Ishikawa (cell line): ENCODE data around the gene BARD1.

Experiments used
- CEBPB ChIP-seq: IDR thresholded peaks from 2 replicates; pipeline ENCODE4 v1.6.1; 2012
- CREB1 ChIP-seq: IDR thresholded peaks from 2 replicates; pipeline ENCODE4 v1.6.1; 2012; ENCODE audit warnings: low read depth
- EGR1 ChIP-seq: IDR thresholded peaks from 2 replicates; pipeline ENCODE4 v1.6.1; 2012
- EP300 ChIP-seq: IDR thresholded peaks from 2 replicates; pipeline ENCODE4 v1.6.1; 2012; ENCODE audit warnings: borderline replicate concordance
- FOXM1 ChIP-seq: IDR thresholded peaks from 2 replicates; pipeline ENCODE4 v1.6.1; 2012; ENCODE audit warnings: low read depth, borderline replicate concordance
- MAX ChIP-seq: IDR thresholded peaks from 2 replicates; pipeline ENCODE4 v1.6.1; 2012
- NFIC ChIP-seq: IDR thresholded peaks from 2 replicates; pipeline ENCODE4 v1.6.1; 2012
- RAD21 ChIP-seq: IDR thresholded peaks from 2 replicates; pipeline ENCODE4 v1.6.1; 2012; ENCODE audit warnings: low read depth
- REST ChIP-seq: IDR thresholded peaks from 2 replicates; pipeline ENCODE4 v1.6.1; 2012; ENCODE audit warnings: low read depth, mild to moderate bottlenecking
- TAF1 ChIP-seq: IDR thresholded peaks from 2 replicates; pipeline ENCODE4 v1.6.1; 2012; ENCODE audit warnings: low read depth, mild to moderate bottlenecking
- TCF12 ChIP-seq: IDR thresholded peaks from 2 replicates; pipeline ENCODE4 v1.6.1; 2012; ENCODE audit warnings: low read depth
- TEAD4 ChIP-seq: IDR thresholded peaks from 2 replicates; pipeline ENCODE4 v1.6.1; 2012
- USF1 ChIP-seq: IDR thresholded peaks from 2 replicates; pipeline ENCODE4 v1.6.1; 2012
- YY1 ChIP-seq: IDR thresholded peaks from 2 replicates; pipeline ENCODE4 v1.6.1; 2012; ENCODE audit warnings: low read depth
- ZBTB7A ChIP-seq: IDR thresholded peaks from 2 replicates; pipeline ENCODE4 v1.6.1; 2012; ENCODE audit warnings: low read depth

Gene BARD1

GRCh38 chr2:214810671-214811070, 1.2 kb upstream of the BARD1 start:
- TF ChIP-seq ZBTB7A, result no peak
- no peak for TF ChIP-seq MAX
- TF ChIP-seq REST, result no peak
- no peak for TF ChIP-seq RAD21
- no peak for TF ChIP-seq CREB1
- no peak for TF ChIP-seq NFIC
- TF ChIP-seq CEBPB, result no peak
- TF ChIP-seq YY1, result no peak
- no peak for TF ChIP-seq EGR1

- TF ChIP-seq TEAD4, result no peak
- peak; percentile 93 for TF ChIP-seq MAX
Observed at GRCh38 chr2:214809751-214810564, 475 bp upstream of the BARD1 start.

- TF ChIP-seq EP300 (no peak), RAD21 (no peak), EGR1 (no peak), TEAD4 (0 out of 2 replicates have a peak, but pooled peaks have one; percentile 10), MAX (peak; percentile 18; the same call in 1 of the 2 replicates), YY1 (no peak), CEBPB (no peak), CREB1 (no peak)
Observed at GRCh38 chr2:214807653-214808052, 1.8 kb downstream of the BARD1 start.

- TF ChIP-seq YY1 (no peak), ZBTB7A (no peak), CREB1 (no peak)
Observed at GRCh38 chr2:214801768-214802397, 7.6 kb downstream of the BARD1 start.

GRCh38 chr2:214801068-214801467, 8.4 kb downstream of the BARD1 start:
- TF ChIP-seq EP300 (no peak), USF1 (no peak), FOXM1 (no peak), CREB1 (no peak), REST (no peak), MAX (no peak), ZBTB7A (no peak), NFIC (no peak), TEAD4 (no peak), EGR1 (no peak), TAF1 (no peak), RAD21 (no peak), CEBPB (no peak), YY1 (no peak), TCF12 (no peak)

- no peak for TF ChIP-seq YY1
- no peak for TF ChIP-seq NFIC
- no peak for TF ChIP-seq REST
- TF ChIP-seq TCF12, result no peak
- no peak for TF ChIP-seq EP300
- TF ChIP-seq EGR1, result no peak
- no peak for TF ChIP-seq ZBTB7A
- no peak for TF ChIP-seq CEBPB
- no peak for TF ChIP-seq MAX
- no peak for TF ChIP-seq TAF1
- TF ChIP-seq USF1, result no peak
- no peak for TF ChIP-seq RAD21
- no peak for TF ChIP-seq TEAD4
- no peak for TF ChIP-seq FOXM1
Observed at GRCh38 chr2:214800180-214800579, 9.3 kb downstream of the BARD1 start.
